ENCODE data around the gene ST6GAL1.

Gene ST6GAL1

DNA sequence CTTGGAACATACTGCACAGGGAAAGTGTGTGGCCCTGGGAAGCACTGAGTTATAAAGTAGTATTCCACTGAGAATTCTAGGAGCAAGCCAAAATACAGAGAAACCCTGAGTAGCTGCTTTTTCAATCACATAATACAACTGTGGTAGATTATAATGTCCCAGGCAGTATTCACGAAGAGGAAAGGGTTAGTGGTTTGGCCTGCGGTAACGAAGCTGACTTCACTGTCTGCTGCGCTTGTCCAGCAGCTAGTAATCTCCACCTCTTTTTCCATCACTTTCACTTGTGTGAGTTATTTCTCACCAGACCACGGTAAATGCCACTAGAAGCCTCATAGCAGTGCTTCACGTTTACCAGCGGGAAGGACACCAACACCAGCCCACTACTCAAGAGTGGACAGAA lies 174.6 kb downstream of the ST6GAL1 start:
- H3K4me3 ChIP-seq (ENCODE audit: low read depth, low read length) = no peak overlapping the region
- TF ChIP-seq, protein P1, sequence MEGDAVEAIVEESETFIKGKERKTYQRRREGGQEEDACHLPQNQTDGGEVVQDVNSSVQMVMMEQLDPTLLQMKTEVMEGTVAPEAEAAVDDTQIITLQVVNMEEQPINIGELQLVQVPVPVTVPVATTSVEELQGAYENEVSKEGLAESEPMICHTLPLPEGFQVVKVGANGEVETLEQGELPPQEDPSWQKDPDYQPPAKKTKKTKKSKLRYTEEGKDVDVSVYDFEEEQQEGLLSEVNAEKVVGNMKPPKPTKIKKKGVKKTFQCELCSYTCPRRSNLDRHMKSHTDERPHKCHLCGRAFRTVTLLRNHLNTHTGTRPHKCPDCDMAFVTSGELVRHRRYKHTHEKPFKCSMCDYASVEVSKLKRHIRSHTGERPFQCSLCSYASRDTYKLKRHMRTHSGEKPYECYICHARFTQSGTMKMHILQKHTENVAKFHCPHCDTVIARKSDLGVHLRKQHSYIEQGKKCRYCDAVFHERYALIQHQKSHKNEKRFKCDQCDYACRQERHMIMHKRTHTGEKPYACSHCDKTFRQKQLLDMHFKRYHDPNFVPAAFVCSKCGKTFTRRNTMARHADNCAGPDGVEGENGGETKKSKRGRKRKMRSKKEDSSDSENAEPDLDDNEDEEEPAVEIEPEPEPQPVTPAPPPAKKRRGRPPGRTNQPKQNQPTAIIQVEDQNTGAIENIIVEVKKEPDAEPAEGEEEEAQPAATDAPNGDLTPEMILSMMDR (IDR thresholded peaks at IDR 0.05; ENCODE audit: insufficient read depth, low read depth, low read length, missing control alignments) = no peak
- DNase-seq (ENCODE audit: low read depth) = no peak

DNA sequence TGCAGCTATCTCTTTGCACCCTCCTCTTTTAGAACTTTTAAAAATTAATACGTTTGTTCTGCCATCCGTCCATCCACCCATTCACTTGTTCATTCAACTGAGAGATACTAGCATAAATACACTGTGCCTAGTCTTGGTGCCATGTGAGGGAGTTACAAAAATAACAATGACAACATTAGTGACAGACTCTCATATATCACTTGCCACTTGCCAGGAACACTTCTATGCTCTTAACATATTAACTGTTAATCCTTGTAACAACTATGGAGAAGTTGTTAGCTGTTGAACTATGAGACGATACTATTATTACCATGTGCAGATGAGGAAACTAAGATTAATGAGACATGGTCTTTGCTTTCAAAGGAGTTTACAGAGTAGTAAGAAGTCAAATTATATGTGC lies 175.4 kb downstream of the ST6GAL1 start:
- no peak overlapping the region for H3K4me3 ChIP-seq (ENCODE audit: low read depth, low read length)
- no peak for DNase-seq (ENCODE audit: low read depth)
- TF ChIP-seq, protein P1 (IDR thresholded peaks at IDR 0.05; ENCODE audit: insufficient read depth, low read depth, low read length, missing control alignments) = no peak

DNA sequence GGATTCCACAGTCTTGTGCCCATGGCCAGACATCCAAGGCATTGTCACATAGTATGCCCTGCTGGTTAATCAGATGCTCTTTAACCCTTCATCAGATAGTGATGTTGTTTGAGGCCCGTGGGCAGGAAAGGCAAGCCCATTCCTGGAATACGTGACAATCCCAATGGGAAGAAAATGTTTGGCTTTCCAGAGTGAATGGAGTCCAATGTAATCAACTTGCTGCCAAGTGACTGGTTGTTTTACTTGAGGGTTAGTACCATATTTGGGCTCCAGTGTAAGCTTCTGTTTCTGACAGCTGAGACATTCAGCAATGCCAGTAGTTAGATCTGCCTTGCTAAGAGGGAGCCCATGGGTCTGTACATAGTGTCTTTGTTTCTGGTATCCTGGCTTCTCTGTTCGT lies 177.7 kb downstream of the ST6GAL1 start:
- no peak for DNase-seq (ENCODE audit: low read depth)
- H3K4me3 ChIP-seq (ENCODE audit: low read depth, low read length) = no peak overlapping the region
- TF ChIP-seq, protein P1 (IDR thresholded peaks at IDR 0.05; ENCODE audit: insufficient read depth, low read depth, low read length, missing control alignments) = no peak

DNA sequence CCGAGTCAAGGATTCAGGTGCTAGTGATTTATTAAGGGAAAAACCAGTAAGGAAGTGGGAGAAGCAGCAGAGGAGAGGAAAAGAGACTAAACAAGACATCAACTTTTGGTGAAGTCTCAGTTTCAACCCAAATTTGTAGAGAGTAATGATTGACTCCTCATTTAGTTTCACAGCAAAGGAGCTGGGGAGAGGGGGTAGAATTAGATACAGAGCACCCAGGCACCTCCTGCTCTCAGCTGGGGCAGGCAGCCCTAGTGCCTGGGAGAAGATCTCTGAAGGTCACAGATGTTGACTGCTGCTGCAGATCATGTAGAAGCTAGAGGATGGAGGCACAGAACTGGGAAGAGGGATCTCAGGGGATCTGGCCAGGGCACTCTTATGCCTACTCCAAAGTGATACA lies 179.8 kb downstream of the ST6GAL1 start:
- TF ChIP-seq, protein P1 (IDR thresholded peaks at IDR 0.05; ENCODE audit: insufficient read depth, low read depth, low read length, missing control alignments) = no peak

DNA sequence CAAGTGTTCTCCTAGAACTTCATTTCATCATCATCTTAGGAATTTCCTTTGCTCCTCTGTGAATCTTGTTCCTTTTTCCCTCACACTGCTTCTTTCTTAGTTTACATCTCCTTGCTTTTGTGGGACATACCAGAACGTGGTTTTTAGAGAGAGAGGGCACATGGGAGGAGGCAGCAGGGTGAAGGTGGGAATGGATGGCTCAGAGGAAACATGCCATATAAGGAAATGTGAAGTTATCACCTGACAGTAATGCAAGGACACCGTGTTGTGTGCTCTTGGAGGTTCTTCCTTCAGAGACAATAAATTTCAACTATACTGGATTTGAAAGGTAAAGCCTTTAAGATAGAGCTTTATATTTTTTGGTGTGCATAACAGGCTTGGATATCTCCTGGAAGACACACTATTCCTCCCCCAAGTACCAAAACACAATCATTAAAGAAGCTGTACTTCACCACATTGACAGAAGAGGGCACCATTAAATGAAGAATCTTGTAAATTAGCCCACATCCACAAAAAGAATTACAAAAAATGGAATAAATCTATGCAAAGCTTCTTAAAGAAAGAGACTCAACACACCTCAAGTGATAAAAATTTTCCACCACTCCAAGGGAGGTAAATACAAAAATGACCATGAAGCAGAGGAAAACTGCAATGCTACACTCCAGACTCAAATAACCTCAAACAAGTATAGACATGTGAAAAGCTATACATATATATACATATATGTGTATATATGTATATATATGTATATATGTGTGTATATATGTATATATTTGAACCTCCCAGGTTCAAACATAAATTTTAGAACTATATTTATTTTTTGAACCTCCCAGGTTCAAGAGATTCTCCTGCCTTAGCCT lies 182.8 kb downstream of the ST6GAL1 start:
- DNase-seq (ENCODE audit: low read depth) = peak; percentile 47
- TF ChIP-seq, protein P1 (IDR thresholded peaks at IDR 0.05; ENCODE audit: insufficient read depth, low read depth, low read length, missing control alignments) = peak; percentile 53
- no peak overlapping the region for H3K4me3 ChIP-seq (ENCODE audit: low read depth, low read length)

More for the DNA sequence above, 179.8 kb downstream of the ST6GAL1 start:
- no peak for DNase-seq (ENCODE audit: low read depth)
- no peak overlapping the region for H3K4me3 ChIP-seq (ENCODE audit: low read depth, low read length)

DNA sequence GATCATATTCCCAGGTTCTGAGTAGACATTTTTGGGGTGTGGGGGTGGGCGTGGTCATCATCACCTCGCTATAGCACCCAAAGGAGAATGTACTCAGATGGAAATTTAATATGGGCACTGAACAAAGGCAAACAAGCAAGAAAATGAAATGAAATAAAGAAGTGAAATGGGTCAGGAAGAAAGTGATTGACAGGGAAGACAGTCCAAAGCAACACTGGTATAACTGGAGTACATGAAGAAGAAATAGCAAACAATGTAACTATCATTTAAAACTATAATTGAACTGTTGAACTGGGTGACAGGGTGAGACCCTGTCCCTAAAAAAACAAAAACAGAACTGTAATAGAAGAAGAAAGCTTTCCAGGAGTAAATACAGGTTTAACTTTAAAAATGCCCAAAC lies 184.2 kb downstream of the ST6GAL1 start:
- no peak overlapping the region for H3K4me3 ChIP-seq (ENCODE audit: low read depth, low read length)
- TF ChIP-seq, protein P1 (IDR thresholded peaks at IDR 0.05; ENCODE audit: insufficient read depth, low read depth, low read length, missing control alignments) = no peak
- no peak for DNase-seq (ENCODE audit: low read depth)

DNA sequence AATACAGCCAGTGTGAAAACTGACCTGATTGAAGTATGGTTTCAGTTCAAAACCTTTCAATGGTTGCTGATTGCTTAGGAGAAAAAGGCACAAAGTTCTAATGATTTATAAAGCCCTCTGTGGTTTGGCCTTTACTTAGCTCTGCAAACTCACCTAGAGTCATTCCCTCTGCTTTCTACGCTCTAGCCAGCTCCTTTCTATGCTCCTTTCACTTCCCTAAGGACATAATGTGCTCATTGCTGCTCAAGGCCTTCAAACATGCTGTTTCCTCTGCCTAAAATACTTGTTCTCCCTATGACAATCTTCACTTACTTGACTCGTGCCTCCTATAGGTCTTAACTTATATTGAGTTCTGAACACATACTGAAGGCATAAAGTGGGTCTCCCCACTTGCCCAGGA lies 190.0 kb downstream of the ST6GAL1 start:
- DNase-seq (ENCODE audit: low read depth) = no peak
- TF ChIP-seq, protein P1 (IDR thresholded peaks at IDR 0.05; ENCODE audit: insufficient read depth, low read depth, low read length, missing control alignments) = no peak
- H3K4me3 ChIP-seq (ENCODE audit: low read depth, low read length) = no peak overlapping the region
